PC-9 (cell line): ENCODE results near the gene LRIG1. TPM values are rescaled to one million over a fixed set of nuclear protein-coding genes. Genes with fewer than 3 reads are reported as not detected.

Experiments
- BruUV-seq: library from RNA; stranded (reverse); fragments of 400-500 nt; replicated peaks from 2 replicates; lab custom pipeline; 2021; lab: Mats Ljungman, UMichigan
- CTCF ChIA-PET: fragments of 300-600 bp; sonication (Branson Sonifier 250); formaldehyde crosslinking; loops from one replicate; lab custom pipeline; 2022; ENCODE audit warnings: antibody characterized with exemption; lab: Charles Lee
- POLR2A ChIA-PET: fragments of 300-600 bp; sonication (Branson Sonifier 250); formaldehyde crosslinking; loops from one replicate; lab custom pipeline; 2022; ENCODE audit warnings: antibody characterized with exemption; ENCODE audit not compliant: unreplicated experiment; lab: Charles Lee
- DNase-seq, 2 experiments: peaks; one replicate each; pipeline versions ENCODE4 v3.0.0 to v3.0.0-alpha.2; 2015 to 2022; ENCODE audit warnings: mixed read lengths in 1 of 2
- H2AFZ ChIP-seq: fragments of 200-600 bp; sonication (generic); 2 replicates; pipeline ENCODE4 v1.8.1; 2017; ENCODE audit warnings: antibody characterized with exemption
- H3F3A ChIP-seq: fragments of 200-600 bp; sonication (generic); 2 replicates; pipeline ENCODE4 v1.8.1; 2017; ENCODE audit warnings: antibody characterized with exemption, mild to moderate bottlenecking, low read depth; ENCODE audit not compliant: insufficient read depth
- H3K27ac ChIP-seq: fragments of 200-600 bp; sonication (generic); 2 replicates; pipeline ENCODE4 v1.6.1; 2016; ENCODE audit warnings: mixed run types
- H3K27me3 ChIP-seq: fragments of 200-600 bp; sonication (generic); 2 replicates; pipeline ENCODE4 v1.6.1; 2016; ENCODE audit warnings: low read depth, mixed run types; ENCODE audit not compliant: insufficient read depth
- H3K36me3 ChIP-seq: fragments of 200-600 bp; sonication (generic); 2 replicates; pipeline ENCODE4 v1.6.1; 2016; ENCODE audit warnings: low read depth, mixed run types
- H3K4me1 ChIP-seq: fragments of 200-600 bp; sonication (generic); replicated peaks from 2 replicates; pipeline ENCODE4 v1.6.1; 2016; ENCODE audit warnings: mixed run types; ENCODE audit not compliant: insufficient read depth
- H3K4me2 ChIP-seq: fragments of 200-600 bp; sonication (generic); 2 replicates; pipeline ENCODE4 v1.6.1; 2017; ENCODE audit warnings: mixed run types
- H3K4me3 ChIP-seq: fragments of 200-600 bp; sonication (generic); 2 replicates; pipeline ENCODE4 v1.6.1; 2016; ENCODE audit warnings: mixed run types
- H3K79me2 ChIP-seq: fragments of 200-600 bp; sonication (generic); 2 replicates; pipeline ENCODE4 v1.6.1; 2017; ENCODE audit warnings: low read depth, mixed run types
- H3K9me2 ChIP-seq: fragments of 200-600 bp; sonication (generic); 2 replicates; pipeline ENCODE4 v1.8.1; 2017; ENCODE audit warnings: mild to moderate bottlenecking; ENCODE audit not compliant: insufficient read depth
- H3K9me3 ChIP-seq: fragments of 200-600 bp; sonication (generic); 2 replicates; pipeline ENCODE4 v1.8.1; 2016; ENCODE audit warnings: low read depth; ENCODE audit not compliant: insufficient read depth
- H4K20me1 ChIP-seq: fragments of 200-600 bp; sonication (generic); 2 replicates; pipeline ENCODE4 v1.8.1; 2017; ENCODE audit not compliant: insufficient read depth
- EZH2 ChIP-seq: fragments of 200-600 bp; sonication (generic); IDR thresholded peaks from 2 replicates; pipeline ENCODE4 v1.8.0; 2017; ENCODE audit warnings: antibody characterized with exemption, low read depth
- intact Hi-C: fragments of 100-400 bp; cut with micrococcal nuclease; formaldehyde crosslinking; loops from one replicate; pipeline ENCODE4 v1.10.0; 2022; ENCODE audit not compliant: unreplicated experiment
- total RNA-seq: library from RNA; stranded (reverse); gene quantifications from 2 replicates; pipeline ENCODE4 v1.2.3, GENCODE V29; 2021
- TF ChIP-seq, protein P1 (sequence below): fragments of 200-600 bp; sonication (generic); conservative IDR thresholded peaks from 2 replicates; pipeline ENCODE4 v1.6.1; 2017; ENCODE audit warnings: mixed run types, antibody characterized with exemption, mild to moderate bottlenecking, moderate library complexity

Gene LRIG1
- total RNA-seq, 1 experiment from 2014 or later, result not detected

DNA sequence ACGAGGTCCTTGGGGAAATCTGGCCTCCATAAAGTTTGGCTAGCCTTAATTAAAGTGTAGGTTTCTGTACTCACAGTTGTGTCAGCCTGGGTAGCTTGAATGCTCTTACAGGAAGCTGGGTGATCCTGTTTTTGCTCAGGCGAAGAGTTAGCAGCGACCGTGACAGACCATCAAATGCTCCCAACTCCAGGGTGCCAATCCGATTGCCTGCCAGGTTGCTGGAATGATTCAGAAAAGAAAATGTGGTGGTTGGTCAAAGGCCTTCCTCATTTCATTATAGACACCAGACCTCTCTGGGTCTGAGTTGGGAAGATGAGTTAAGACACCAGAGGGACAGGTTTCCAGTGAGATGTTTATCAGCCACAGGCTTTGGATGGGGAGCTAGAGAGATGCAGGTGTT, 86.0 kb downstream of the LRIG1 start:
- Histone ChIP-seq H3K27ac (no peak overlapping the region), H3K4me2 (no peak overlapping the region), H3K9me3 (no peaks in the 10 kb centered on the region), H2AFZ (no peak overlapping the region), H4K20me1 (no peaks in the 10 kb centered on the region), H3F3A (no peaks in the 10 kb centered on the region), H3K27me3 (no peaks in the 10 kb centered on the region), H3K4me1 (no peaks in the 10 kb centered on the region), H3K9me2 (no peaks in the 10 kb centered on the region), H3K79me2 (no peaks in the 10 kb centered on the region), H3K36me3 (no peaks in the 10 kb centered on the region), H3K4me3 (no peak overlapping the region)
- TF ChIP-seq, protein P1, sequence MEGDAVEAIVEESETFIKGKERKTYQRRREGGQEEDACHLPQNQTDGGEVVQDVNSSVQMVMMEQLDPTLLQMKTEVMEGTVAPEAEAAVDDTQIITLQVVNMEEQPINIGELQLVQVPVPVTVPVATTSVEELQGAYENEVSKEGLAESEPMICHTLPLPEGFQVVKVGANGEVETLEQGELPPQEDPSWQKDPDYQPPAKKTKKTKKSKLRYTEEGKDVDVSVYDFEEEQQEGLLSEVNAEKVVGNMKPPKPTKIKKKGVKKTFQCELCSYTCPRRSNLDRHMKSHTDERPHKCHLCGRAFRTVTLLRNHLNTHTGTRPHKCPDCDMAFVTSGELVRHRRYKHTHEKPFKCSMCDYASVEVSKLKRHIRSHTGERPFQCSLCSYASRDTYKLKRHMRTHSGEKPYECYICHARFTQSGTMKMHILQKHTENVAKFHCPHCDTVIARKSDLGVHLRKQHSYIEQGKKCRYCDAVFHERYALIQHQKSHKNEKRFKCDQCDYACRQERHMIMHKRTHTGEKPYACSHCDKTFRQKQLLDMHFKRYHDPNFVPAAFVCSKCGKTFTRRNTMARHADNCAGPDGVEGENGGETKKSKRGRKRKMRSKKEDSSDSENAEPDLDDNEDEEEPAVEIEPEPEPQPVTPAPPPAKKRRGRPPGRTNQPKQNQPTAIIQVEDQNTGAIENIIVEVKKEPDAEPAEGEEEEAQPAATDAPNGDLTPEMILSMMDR, result no peak
- TF ChIP-seq EZH2, result no peak
- no peak for DNase-seq
- POLR2A ChIA-PET, result no interaction called here
- CTCF ChIA-PET, result no interaction called here
- intact Hi-C loops, result no loop called here
- BruUV-seq, result no TSS peak

DNA sequence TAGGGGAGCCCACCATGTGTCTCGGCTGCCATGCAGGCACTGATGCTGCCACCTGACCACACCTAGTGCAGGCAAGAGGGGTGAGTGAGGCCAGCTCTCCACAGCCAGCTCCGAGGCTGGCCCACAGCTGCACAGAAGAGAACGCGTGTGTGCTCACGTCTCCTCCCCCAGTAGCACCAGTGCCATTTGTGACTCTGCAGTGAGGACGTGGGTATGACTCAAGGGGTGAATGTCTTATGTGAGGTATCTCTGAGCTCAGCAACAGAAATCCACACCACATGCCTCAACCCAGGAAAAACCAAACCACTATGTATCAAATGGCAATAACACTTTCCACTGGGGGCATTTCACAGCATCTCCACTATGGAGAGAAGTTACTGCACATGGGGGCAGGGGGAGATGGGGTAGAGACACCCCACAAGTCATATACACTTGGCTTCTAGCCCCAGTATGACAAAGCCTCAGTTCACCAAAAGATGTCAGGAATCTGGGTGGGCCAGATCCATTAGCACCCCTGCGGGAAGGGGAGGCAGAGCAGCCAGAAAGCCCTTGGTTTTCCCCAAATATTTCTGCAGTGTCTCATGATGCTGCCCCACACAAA, 87.6 kb downstream of the LRIG1 start:
- TF ChIP-seq EZH2, result no peak
- TF ChIP-seq, protein P1, result no peak
- ChIA-PET CTCF (no interaction called here), POLR2A (no interaction called here)
- no peaks in the 10 kb centered on the region for H3K9me2 ChIP-seq
- DNase-seq, result no peak
- no peaks in the 10 kb centered on the region for H3K79me2 ChIP-seq
- H2AFZ ChIP-seq, result no peak overlapping the region
- intact Hi-C loops, result no loop called here
- H3K4me1 ChIP-seq, result no peaks in the 10 kb centered on the region
- no peaks in the 10 kb centered on the region for H3K9me3 ChIP-seq
- H3K27me3 ChIP-seq, result no peaks in the 10 kb centered on the region
- no TSS peak for BruUV-seq
- H3K36me3 ChIP-seq, result no peaks in the 10 kb centered on the region
- no peaks in the 10 kb centered on the region for H3F3A ChIP-seq
- H3K27ac ChIP-seq, result no peak overlapping the region
- H4K20me1 ChIP-seq, result no peaks in the 10 kb centered on the region
- no peak overlapping the region for H3K4me2 ChIP-seq
- no peak overlapping the region for H3K4me3 ChIP-seq

DNA sequence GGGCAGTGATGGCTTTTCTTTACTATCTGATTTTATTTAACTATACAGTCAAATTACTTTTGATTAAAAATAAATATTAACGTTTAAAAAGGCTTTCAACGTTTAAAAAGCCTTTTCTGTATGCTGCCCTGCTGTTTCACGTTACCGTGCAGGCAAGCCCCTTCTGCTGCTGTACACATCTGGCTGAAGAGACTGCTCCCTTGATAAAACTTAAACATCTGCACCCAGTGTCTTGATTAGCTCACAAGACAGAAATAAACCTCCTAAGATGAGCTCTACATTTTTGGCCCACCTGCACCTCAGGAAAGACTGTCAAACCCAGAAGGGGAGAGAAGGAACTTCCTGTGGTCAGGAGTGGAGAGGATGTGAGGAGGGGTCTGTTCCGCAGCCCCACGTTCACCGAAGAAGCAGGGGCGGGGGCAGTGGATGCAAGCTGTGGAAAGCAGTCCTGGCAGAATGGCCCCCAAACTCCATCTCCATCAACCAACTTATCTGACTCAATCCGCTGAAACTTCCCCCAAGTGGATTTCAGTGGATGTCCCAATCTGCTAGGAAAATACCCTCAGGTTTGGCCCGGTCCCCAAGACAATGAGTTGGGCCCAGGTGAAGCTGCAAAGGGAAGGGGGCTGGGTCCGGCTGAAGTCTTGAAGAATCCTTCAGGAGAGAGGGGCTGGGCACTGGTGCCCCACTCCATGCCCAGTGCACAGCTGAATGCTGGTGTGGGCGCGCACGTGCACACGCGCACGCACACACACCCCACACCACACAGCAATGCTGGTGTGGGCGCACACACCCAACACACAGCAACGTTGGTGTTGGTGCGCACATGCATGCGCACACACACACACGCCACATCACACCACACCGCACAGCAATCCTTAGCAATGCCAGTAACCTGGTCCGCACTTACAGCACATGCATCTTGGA, 88.6 kb downstream of the LRIG1 start:
- Histone ChIP-seq H3K4me1 (peaks cover 4% of the 10 kb centered on the region; the same call in 1 of the 2 replicates), H3K27me3 (no peaks in the 10 kb centered on the region), H3F3A (no peaks in the 10 kb centered on the region), H2AFZ (no peak overlapping the region), H3K27ac (no peak overlapping the region), H3K4me2 (no peak overlapping the region), H4K20me1 (no peaks in the 10 kb centered on the region), H3K4me3 (no peak overlapping the region), H3K36me3 (no peaks in the 10 kb centered on the region), H3K79me2 (no peaks in the 10 kb centered on the region), H3K9me2 (no peaks in the 10 kb centered on the region), H3K9me3 (no peaks in the 10 kb centered on the region)
- no TSS peak for BruUV-seq
- intact Hi-C loops, result no loop called here
- DNase-seq, result no peak
- TF ChIP-seq EZH2, result no peak
- TF ChIP-seq, protein P1, result no peak
- POLR2A ChIA-PET, result no interaction called here
- CTCF ChIA-PET, result no interaction called here
